ENCODE measurements around the gene CCDC83. TPM values are rescaled to one million over a fixed set of nuclear protein-coding genes. Genes with fewer than 3 reads are reported as not detected.

Gene CCDC83
- total and polyA plus RNA-seq, 9 of the 15 experiments (the other 6 are each of a cell fraction or from before 2014, with no cell fraction given) = not detected

GRCh38 chr11:85941380-85941973, 86.3 kb downstream of the CCDC83 start (continued):
- TF ChIP-seq ZNF23 (CRISPR knock-in tag; IDR thresholded peaks at IDR 0.05) (no peak), STAG1 (CRISPR knock-in tag; IDR thresholded peaks at IDR 0.05; ENCODE audit: borderline replicate concordance) (peak; percentile 49; the same call in 1 of the 2 replicates), CCAR2 (IDR thresholded peaks at IDR 0.05; ENCODE audit: low read depth, low read length) (no peak), MXI1 (IDR thresholded peaks at IDR 0.05; ENCODE audit: low read depth, low read length) (no peak), JUNB (CRISPR knock-in tag; conservative IDR thresholded peaks at IDR 0.05) (no peak), ZNF76 (CRISPR knock-in tag; IDR thresholded peaks at IDR 0.05; ENCODE audit: borderline replicate concordance) (no peak), MEF2A (IDR thresholded peaks at IDR 0.05; ENCODE audit: control insufficient read depth, low read depth, low read length) (no peak), CTCF (IDR thresholded peaks at IDR 0.05 in 2 of 3, conservative IDR thresholded peaks at IDR 0.05 in 1 of 3; ENCODE audit: insufficient read depth in 2 of 3, low read depth in 1 of 3, low read length in 3 of 3) (peak; percentile 73 to 86 (median 82)), SAP30 (IDR thresholded peaks at IDR 0.05; ENCODE audit: borderline replicate concordance, insufficient read depth, low read depth, low read length, poor library complexity, severe bottlenecking) (no peak), ZC3H4 (CRISPR knock-in tag; IDR thresholded peaks at IDR 0.05; ENCODE audit: borderline replicate concordance) (no peak), SMAD2 (IDR thresholded peaks at IDR 0.05; ENCODE audit: low read depth, low read length) (no peak), ZKSCAN1 (IDR thresholded peaks at IDR 0.05; ENCODE audit: low read depth, low read length) (no peak), DEAF1 (CRISPR knock-in tag; IDR thresholded peaks at IDR 0.05) (peak; percentile 60), ELF1 (tag; IDR thresholded peaks at IDR 0.05) (no peak), ZBTB43 (CRISPR knock-in tag; IDR thresholded peaks at IDR 0.05) (no peak), NUFIP1 (IDR thresholded peaks at IDR 0.05; ENCODE audit: partially characterized antibody) (no peak), TFAP4 (CRISPR knock-in tag; IDR thresholded peaks at IDR 0.05; ENCODE audit: borderline replicate concordance) (no peak)

Measured in K562 (cell line).